Measurements from ENCODE around the gene DPY30.
A peak's percentile ranks its signal among the peaks of the same experiment; 100 is the strongest.
"Not testable (repeated sequence)": the region's sequence is repeated elsewhere in the genome, so short reads cannot be mapped to it uniquely, and the experiment has no call there.

Gene DPY30

DNA sequence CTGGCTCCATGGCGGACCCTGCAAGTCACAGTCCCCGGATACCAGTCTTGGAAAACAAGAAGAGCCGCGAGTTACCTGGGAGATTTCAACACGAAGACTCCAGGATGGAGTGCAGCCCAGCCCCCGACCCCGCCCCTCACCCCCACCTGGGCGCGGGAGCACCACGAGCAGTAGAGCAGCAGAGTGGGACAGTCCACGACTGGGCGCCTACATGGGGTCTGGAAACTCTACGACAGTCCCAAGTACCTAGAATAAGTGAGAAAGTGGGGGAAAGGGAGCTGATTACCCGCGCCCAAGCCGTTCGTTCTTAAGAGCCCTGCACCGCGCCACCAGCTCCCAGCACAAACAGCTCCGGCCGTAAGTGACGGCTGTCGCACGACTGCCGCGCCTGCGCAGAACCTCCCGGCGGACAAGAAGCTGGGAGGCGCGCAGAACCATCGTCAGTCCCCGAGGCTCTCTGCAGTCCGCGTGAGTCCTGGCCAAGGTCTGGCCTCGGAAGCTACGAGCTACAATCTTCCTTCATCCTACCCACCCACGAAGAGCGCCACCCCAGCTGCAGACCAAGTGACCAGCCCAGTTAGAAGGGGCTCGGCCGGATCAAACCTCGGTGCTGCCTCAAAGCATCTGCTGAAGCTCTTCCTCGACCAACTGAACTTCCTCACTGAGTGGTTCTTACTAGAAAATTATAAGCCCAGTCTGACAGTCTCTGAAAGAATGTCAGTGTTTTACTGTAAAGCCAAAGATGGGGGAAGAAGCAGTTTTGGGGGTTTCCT is at the start of gene DPY30:
Gene DPY30, minus strand, starts transcription at position 359 of the 773 bp plus-strand sequence. Its CDS starts 349 bp downstream, at position 10.
- peak; percentile 81 for DNase-seq (ENCODE audit: low spot score)

DNA sequence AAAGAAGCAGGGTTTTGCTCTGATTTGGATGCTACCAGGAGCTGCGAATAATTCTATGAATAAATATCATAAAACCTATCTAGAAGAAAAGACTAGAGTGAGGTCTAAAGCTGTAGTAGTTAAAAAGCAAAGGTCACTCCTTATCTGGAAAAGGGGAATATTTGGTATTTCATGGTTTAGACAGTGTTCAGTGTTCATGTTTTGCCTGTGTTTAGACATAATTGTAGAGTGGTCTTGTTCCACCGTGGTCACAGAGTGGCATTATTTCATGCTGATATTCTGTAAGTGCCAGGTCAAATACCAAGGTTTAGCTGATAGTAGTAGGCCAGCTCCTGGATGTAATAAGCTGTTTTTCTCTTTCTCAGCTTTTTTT is 34.5 kb upstream of the DPY30 start:
- DNase-seq (ENCODE audit: low spot score), result no peak

DNA sequence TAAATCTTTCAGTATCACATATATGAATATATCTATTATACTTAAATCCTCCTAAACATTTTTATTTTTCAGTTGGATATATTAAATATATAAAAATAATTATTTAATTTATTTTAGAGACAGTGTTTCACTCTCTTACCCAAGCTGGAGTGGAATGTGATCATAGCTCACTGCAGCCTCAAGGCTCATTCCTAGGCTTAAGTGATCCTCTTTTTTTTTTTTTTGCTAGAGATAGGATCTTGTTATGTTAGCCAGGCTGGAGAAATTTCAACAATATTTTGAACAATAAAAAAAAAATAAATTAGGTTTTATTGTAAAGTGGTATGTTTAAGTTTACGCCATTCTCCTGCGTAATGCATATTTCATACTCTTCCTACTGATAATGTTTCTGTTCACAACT is 27.9 kb upstream of the DPY30 start:
- no peak for DNase-seq (ENCODE audit: low spot score)

DNA sequence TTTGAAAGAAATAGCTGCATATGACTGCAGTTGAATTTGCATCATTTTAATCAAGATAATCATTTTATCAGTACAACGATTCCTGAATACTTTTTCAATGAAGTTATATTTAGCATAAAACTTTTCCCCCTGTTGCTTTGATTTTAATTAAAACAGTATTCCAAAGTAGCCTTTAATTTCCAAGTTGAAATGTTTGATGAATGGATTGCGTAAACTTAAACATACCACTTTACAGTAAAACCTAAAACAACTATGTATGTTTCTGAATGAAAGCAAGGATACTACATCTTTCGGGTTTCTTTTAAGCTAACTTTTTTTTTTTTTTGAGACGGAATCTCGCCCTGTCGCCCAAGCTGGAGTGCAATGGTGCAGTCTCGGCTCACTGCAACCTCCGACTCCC is 25.1 kb upstream of the DPY30 start:
- no peak for DNase-seq (ENCODE audit: low spot score)

DNA sequence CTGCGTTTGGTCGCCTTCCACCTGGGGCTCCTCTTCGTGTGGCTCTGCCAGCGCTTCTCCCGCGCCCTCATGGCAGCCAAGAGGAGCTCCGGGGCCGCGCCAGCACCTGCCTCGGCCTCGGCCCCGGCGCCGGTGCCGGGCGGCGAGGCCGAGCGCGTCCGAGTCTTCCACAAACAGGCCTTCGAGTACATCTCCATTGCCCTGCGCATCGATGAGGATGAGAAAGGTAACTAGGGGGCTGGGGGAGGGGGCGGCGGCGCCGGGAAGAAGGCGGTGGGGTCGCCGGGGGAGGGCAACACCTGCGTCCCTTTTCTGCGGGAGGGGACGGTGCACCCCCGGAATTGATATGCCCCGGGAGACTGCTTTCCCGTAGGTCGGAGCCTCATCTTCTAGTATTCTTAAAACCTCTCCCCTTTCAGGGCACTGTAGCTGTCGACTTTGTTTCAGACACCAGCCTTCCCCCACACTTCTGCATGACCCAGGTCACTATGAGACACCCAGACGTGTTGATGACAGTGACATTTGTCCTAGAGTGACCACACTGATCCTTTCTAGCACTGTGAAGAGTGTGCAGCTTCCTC is 24.5 kb upstream of the DPY30 start:
- no peak for DNase-seq (ENCODE audit: low spot score)

DNA sequence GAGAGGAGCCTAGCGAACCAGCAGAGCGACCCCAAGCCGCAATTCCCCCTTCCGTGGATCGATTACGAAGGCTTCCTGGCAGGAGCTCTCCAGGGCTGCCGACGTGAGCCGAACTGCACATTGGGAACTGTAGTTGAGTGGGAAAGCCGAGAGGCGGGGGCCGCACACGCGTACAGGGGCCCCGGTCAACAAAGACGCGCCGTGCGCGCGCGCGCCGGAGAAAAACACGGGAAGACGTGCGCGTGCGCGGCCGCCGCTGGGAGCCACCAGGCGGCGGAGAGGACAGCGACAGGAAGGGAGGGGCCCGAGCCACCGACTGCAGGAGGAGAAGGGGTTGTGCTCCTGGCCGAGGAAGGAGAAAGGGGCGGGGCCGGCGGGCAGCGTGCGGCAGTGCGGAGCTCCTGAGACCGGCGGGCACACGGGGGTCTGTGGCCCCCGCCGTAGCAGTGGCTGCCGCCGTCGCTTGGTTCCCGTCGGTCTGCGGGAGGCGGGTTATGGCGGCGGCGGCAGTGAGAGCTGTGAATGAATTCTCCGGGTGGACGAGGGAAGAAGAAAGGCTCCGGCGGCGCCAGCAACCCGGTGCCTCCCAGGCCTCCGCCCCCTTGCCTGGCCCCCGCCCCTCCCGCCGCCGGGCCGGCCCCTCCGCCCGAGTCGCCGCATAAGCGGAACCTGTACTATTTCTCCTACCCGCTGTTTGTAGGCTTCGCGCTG is 23.9 kb upstream of the DPY30 start, which contains the start of gene SPAST:
Gene SPAST, plus strand, starts transcription at position 247 of the 711 bp plus-strand sequence. Its CDS starts 276 bp downstream, at position 523.
- peak; percentile 96 for DNase-seq (ENCODE audit: low spot score)

DNA sequence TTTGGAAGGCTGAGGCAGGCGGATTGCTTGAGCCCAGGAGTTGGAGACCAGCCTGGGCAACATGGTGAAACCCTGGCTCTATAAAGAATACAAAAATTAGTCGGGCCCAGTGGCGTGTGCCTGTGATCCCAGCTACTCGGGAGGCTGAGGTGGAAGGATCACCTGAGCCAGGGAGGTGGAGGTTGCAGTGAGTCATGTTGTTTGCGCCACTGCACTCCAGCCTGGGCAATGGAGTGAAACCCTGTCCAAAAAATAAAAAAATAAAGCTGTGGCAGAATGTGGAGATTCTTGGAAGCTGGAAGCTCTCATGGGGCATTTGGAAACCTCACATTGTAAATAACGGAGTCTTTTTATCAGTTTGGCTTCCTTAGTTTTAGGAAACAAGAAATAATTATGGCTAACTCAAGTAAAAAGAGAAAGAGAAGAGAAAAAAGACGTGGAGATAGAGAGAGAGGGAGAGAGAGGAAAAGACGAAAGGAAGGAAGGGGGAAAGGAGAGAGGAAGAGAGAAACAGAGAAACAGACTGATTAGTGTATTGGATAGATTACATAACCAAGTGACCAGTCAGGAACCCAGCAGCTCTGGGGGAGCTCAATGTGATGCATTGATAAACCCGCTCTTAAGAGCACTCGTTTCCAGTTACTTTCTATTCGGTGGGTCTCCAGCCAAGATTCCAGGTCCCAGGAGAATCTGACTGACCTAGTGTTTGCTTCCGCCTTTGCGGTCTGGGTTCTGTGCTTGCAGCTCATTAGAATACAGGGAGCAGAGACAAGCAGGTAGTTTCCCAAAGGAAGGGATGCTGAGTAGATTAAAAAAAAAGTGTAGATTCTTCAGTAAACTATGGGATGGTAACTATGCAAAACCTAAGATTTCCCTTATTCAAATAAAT is 22.6 kb upstream of the DPY30 start:
- peak; percentile 48 for DNase-seq (ENCODE audit: low spot score)

DNA sequence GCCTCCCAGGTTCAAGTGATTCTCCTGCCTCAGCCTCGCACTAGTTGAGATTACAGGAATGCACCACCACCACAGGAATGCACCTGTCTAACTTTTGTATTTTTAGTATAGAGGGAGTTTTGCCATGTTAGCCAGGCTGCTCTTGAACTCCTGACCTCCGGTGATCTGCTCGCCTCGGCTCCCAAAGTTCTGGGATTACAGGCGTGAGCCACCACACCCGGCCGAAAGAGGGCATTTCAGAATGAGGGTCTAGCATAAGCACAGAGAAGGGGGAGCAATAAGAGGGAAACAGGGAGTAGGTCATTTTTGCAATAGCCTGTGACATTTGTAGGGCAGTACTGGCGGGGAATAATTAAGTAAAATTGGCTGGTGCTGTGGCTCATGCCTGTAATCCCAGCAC is 21.8 kb upstream of the DPY30 start:
- no peak for DNase-seq (ENCODE audit: low spot score)

DNA sequence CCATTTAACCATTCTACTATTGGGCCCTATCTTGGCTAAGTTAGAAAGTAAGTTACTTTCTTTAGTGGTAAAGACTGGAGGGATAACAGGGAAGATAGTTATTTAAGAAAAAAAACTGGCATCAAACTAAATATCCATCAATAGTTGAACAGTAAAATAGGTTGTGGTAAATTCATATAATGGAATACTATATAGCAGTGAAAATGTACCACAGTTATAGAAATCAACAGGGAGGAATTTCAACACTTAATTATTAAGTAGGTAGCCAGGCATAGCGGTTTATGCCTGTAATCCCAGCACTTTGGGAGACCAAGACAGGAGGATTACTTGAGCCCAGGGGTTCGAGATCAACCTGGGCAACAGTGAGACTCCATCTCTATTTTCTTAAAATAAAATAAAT is 20.7 kb upstream of the DPY30 start:
- DNase-seq (ENCODE audit: low spot score), result no peak

DNA sequence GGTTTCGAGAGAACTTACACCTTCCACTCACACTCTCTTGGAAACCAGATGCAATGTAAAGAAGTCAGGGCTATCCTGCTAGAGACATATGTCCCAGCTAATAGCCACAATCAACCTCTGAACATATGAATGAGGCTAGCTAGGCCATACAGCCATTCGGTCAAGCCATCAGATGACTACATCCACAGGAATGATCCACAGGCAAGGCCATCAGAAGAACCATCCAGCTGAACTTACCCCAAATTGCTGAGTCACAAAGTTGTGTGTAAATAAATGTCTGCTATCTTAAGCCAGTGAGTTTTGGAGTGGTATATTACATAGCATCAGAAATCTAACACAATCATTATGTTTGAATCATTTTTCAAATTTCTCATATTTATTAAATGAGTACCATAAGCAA is 18.5 kb upstream of the DPY30 start:
- no peak for DNase-seq (ENCODE audit: low spot score)

DNA sequence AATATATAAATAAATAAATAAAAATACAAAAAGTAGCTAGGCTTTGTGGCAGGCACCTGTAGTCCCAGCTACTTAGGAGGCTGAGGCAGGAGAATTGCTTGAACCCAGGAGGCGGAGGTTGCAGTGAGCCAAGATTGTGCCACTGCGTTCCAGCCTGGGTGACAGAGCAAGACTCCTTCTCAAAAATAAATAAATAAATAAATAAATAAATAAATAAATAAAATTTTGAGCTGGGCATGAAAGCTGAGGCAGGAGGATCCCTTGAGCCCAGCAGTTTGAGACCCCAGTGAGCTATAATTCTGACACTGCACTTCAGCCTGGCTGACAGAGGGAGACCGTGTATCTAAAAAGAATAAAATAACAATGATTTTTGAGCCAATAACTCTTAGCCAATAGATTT is 15.0 kb upstream of the DPY30 start:
- not testable (repeated sequence) for DNase-seq (ENCODE audit: low spot score)

DNA sequence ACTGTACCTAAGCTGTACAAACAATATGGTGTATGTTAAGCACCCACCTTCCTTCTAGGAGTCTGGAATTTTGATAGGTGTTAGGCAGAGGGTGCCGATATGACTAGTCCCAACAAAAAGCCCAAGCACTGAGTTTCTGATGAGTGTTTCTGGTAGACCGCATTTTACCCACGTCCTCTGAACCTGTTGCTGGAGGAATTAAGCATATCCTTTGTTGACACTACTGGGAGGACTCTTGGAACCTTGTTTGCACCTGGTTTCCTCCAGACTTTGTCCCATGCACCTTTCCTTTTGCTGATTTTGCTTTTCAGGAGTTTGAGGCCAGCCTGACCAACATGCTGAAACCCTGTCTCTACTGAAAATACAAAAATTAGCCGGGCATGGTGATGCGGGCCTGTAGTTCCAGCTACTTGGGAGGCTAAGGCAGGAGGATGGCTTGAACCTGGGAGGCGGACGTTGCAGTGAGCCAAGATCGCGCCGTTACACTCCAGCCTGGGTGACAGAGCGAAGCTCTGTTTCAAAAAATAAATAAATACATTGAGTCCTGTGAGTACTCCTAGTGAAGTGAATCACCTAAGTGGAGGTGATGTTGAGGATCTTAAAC is 12.3 kb upstream of the DPY30 start:
- no peak for DNase-seq (ENCODE audit: low spot score)

DNA sequence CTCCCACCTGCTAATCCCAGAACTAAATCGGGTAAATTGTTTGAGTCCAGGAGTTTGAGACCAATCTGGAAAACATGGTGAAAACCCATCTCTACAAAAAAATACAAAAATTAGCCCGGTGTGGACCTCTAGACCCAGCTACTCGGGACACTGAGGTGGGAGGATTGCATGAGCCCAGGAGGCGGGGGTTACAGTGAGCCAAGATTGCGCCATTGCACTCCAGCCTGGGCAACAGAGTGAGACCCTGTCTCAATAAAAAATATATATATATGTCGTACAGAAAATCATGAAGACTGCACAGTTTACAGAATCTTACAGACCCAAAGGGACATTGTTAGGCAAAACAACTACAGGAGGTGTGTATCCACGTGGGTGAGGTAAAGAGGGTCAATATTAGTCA is 4.0 kb upstream of the DPY30 start:
- no peak for DNase-seq (ENCODE audit: low spot score)

DNA sequence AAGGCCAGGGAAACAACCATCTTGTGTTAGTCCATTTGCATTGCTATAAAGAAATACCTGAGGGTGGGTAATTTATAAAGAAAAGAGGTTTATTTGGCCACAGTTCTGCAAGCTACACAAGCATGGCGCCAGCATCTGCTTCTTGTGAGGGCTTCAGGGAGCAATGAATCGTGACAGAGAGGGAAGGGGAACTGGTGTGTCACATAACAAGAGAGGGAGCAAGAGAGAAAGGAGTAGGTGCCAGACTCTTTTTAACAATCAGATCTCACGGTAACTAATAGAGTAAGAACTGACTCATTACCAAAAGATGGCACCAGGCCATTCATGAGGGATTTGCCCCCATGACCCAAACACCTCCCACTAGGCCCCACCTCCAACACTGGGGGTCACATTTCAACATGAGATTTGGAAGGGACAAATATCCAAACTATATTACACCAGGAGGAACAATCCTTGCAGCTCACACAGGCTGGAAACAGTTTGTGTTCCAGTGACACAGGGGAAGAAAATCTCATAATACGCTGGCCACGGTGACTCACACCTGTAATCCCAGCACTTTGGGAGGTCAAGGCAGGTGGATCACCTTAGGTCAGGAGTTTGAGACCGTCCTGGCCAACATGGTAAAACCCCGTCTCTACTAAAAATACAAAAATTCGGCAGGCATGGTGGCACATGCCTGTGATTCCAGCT is 5.3 kb downstream of the DPY30 start:
- not testable (repeated sequence) for DNase-seq (ENCODE audit: low spot score)

DNA sequence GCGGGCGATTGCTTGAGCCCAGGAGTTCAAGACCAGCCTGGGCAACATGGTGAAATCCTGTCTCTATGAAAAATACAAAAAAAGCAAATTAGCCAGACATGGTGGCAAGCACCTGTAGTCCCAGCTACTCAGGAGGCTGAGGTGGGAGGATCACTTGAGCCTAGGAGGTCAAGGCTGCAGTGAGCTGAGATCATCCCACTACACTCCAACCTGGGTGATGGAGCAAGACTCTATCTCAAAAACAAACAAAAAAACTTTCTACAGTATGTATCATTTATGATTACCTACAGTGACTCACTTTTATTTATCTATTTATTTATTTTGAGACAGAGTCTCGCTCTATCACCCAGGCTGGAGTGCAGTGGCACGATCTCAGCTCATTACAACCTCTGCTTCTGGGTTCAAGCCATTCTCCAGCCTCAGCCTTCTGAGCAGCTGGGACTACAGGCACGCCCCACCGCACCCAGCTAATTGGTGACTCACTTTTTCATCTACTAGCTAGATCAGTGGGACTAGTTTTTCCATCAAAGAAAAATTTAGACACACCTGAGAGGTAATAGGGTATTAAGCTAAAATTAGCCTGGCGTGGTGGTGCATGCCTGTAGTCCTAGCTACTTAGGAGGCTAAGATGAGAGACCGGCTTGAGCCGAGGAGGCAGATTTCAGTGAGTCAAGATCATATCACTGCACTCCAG is 20.7 kb downstream of the DPY30 start:
- not testable (repeated sequence) for DNase-seq (ENCODE audit: low spot score)

DNA sequence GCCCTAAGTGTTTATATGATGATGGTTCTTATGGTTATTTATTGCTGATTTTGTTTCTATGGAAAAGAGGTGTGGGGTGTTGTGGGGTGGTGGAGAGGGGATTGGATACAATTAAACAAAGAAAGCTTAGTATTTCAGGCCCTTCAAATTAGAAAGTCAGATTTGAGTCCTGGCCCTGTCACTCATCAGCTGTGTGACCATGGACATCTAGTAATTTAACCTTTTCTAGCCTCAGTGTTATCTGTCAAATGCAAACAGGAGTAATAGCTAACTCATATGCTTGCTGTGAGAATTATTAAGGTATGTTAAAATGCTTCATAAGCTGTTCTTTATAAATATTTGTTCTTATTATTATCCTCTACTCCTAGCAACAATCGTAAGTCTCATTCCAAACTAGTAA is 26.7 kb downstream of the DPY30 start:
- DNase-seq (ENCODE audit: low spot score), result no peak

DNA sequence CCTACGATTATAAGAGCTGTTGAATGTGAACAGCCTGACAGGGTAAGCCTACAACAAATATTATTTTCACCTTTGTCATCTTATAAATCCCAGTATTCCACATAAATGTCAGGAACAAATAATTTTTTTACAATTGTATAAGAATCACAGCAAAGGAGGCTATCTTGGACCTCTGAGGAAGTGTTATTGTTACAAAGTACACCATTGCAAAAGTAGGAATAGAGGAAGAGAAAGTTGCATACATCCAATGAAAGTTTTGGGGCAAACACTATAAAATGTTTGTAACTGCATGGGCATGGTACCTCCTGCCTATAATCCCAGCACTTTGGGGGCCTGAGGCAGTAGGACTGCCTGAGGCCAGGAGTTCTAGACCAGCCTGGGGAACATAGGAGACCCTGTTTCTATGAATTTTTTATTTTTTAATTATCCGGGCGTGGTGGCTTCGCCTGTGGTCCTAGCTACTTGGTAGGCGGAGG is 28.1 kb downstream of the DPY30 start:
- no peak for DNase-seq (ENCODE audit: low spot score)

DNA sequence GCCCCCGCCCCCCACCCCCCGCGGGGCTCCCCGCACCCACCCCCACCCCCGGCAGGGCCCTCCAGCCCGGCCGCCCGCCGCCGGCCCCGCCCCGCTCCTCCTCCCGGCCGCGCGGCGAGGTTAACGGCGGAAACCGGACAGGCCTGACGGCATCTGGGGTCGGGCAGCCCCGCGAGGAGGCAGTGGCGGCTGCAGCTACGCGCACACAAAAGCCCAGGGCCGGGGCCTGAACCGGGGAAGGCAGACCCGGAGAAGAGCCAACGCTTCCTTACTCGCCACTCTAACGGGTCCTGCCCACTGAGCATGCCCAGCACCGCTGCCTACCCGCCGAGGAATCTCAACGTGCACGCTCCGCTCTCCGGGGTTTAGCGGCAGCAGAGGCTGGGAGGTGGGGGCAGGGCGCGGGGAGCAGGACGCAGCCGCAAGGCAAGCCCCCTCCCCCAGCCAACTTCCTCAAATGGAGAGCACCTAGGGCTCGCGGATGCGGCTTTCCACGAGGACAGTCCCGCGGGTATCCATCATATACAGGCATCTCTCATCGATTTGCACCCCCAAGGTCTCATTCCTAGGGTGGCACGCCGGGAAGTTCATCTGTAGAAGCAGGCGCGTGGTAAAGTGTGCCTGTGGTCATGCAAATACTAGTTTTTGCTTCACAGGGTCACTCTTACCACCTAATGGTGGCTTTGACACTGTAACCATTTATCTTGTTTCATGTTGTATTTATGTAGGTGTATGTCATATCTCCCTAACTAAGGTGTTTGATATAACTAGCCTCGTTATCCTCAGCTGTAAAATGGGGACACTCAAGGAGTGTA is 28.7 kb downstream of the DPY30 start, which contains the start of gene MEMO1:
Gene MEMO1, minus strand, starts transcription at position 339 of the 815 bp plus-strand sequence. CDS start 761 bp downstream, outside the sequence.
- DNase-seq (ENCODE audit: low spot score), result peak; percentile 95

DNA sequence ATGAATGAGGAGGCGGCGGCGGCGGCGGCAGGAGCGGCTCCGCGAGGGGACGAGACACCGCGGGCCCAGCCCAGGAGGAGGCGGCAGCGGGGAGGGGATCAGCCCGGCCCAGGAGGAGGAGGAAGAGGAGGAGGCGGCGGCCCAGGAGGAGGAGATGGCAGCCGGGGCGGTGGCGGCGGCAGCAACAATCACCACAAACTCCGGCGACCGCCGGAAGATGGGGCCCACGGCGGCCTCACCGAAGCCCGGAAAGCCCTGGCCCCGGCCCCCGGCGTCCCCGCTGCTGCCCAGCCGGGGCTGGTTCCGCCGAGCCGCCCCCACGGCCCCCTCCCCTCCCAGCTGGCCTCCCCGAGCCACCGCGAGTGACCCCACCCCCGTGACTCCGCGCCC is 29.3 kb downstream of the DPY30 start:
- DNase-seq (ENCODE audit: low spot score), result not testable (repeated sequence)
